ENCODE results near the gene TRAPPC2B. TPM values are rescaled to one million over a fixed set of nuclear protein-coding genes. Genes with fewer than 3 reads are reported as not detected.

TRAPPC2B gene
- total and polyA plus RNA-seq, 2 of the 13 experiments (the other 11 are each of a cell fraction or from before 2014, with no cell fraction given), result 13.3 to 17.7 TPM

DNA sequence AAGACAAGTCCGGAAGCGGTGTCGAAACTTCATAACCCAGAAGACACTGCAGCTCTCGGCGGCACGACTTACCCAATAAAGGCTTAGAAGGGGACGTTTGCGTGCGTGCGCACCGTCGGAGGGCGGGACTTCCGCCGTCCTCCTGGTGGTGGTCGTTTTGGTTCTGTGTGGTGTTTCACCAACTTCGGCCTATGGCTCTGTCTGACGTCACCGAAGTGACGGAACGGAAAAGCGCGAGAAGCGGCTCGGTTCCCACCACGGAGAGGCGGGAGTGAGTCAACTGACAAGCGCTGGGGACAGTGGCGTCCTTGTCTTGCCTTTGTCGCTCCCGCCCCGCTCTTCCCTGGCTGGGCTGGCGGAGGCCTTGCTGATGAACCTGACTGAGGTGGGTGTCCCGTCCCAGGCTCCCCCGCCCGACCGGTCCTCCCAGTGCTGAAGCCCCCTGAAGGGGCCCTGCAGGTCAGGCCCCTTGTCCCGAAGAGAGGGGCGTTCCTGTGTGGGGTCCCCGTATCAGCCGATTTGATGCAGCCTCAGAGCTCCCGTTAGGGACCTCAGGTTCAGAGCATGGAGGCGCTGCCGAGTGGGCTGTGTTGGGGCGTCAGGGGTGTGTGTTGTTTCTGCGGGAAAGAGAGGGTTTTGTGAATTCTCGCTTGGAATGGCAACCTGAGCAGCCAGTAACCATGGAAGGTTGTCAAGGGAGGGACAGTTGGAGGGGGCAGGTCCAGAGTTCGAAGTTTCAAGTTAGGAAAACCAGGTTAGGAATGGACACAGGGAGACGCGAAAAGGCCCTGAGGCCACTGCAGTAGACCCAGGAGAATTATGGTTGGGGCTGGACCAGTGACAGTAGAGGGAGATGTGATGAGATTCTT lies 26.6 kb downstream of the TRAPPC2B start, which contains the start of gene ZNF548 (continued):
- TF ChIP-seq ZBTB49 (CRISPR knock-in tag; IDR thresholded peaks at IDR 0.05; ENCODE audit: borderline replicate concordance) (no peak), KDM3A (CRISPR knock-in tag; IDR thresholded peaks at IDR 0.05; ENCODE audit: low read depth) (no peak), ZNF512 (CRISPR knock-in tag; IDR thresholded peaks at IDR 0.05) (no peak), NCOA1 (CRISPR knock-in tag; IDR thresholded peaks at IDR 0.05) (0 out of 2 replicates have a peak, but pooled peaks have one; percentile 69), NRL (CRISPR knock-in tag; IDR thresholded peaks at IDR 0.05; ENCODE audit: borderline replicate concordance) (peak; percentile 82), MLLT10 (CRISPR knock-in tag; IDR thresholded peaks at IDR 0.05) (no peak), NR1H2 (CRISPR knock-in tag; IDR thresholded peaks at IDR 0.05; ENCODE audit: borderline replicate concordance, low read depth) (no peak), ZNF468 (CRISPR knock-in tag; IDR thresholded peaks at IDR 0.05) (no peak), ZNF10 (CRISPR knock-in tag; IDR thresholded peaks at IDR 0.05; ENCODE audit: borderline replicate concordance, low read depth) (no peak), ZNF549 (CRISPR knock-in tag; IDR thresholded peaks at IDR 0.05) (no peak), THAP11 (CRISPR knock-in tag; IDR thresholded peaks at IDR 0.05) (peak; percentile 99), NBN (conservative IDR thresholded peaks at IDR 0.05) (no peak), CREB1 (IDR thresholded peaks at IDR 0.05) (peak; percentile 99), CREB1 (CRISPR knock-in tag; IDR thresholded peaks at IDR 0.05) (peak; percentile 97), ZMYM2 (CRISPR knock-in tag; IDR thresholded peaks at IDR 0.05) (peak; percentile 74), ZBTB10 (CRISPR knock-in tag; IDR thresholded peaks at IDR 0.05; ENCODE audit: borderline replicate concordance) (no peak), FOXA3 (CRISPR knock-in tag; IDR thresholded peaks at IDR 0.05) (no peak), ZNF816 (CRISPR knock-in tag; IDR thresholded peaks at IDR 0.05; ENCODE audit: borderline replicate concordance) (no peak), BRD4 (CRISPR knock-in tag; IDR thresholded peaks at IDR 0.05) (no peak), ZFY (CRISPR knock-in tag; IDR thresholded peaks at IDR 0.05) (peak; percentile 87)
- TF ChIP-seq, protein P1, sequence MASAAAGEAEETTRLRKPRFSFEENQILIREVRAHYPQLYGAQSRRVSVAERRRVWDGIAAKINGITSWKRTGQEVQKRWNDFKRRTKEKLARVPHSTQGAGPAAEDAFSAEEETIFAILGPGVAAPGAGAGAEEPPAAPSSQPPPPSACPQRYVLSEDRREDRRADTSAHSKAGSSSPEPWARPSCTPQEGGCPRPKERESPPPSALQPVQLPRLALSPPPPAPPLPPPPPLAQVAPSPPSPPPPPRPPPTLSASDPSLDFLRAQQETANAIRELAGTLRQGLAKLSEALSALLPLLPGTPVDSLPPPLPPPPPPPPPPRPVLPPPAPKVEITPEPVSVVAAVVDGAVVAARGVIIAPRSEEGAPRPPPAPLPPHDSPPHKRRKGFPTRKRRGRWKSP (CRISPR knock-in tag; IDR thresholded peaks at IDR 0.05), result peak; percentile 20; the same call in 1 of the 2 replicates
- TF ChIP-seq, protein P2, sequence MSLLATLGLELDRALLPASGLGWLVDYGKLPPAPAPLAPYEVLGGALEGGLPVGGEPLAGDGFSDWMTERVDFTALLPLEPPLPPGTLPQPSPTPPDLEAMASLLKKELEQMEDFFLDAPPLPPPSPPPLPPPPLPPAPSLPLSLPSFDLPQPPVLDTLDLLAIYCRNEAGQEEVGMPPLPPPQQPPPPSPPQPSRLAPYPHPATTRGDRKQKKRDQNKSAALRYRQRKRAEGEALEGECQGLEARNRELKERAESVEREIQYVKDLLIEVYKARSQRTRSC (CRISPR knock-in tag; IDR thresholded peaks at IDR 0.05; ENCODE audit: low read depth), result no peak
